Cerebellar cortex (tissue), 1 donor: Measurements from ENCODE around the gene CRIP2.

Source experiments
- DNase-seq: peaks from one replicate; pipeline ENCODE4 v3.0.0-alpha.2; 2015; ENCODE audit warnings: low spot score

Gene CRIP2

GRCh38 chr14:105474483-105475268, at the start of gene CRIP2:
Gene CRIP2, plus strand, starts transcription at chr14:105474821. Its CDS starts 42 bp downstream, at chr14:105474863.
- no peak for DNase-seq

- no peak for DNase-seq
Measured at GRCh38 chr14:105424861-105425260, 49.8 kb upstream of the CRIP2 start.

- DNase-seq: no peak
Measured at GRCh38 chr14:105425823-105426247, 48.8 kb upstream of the CRIP2 start.

- DNase-seq: no peak
Measured at GRCh38 chr14:105426416-105427130, 48.0 kb upstream of the CRIP2 start.

GRCh38 chr14:105427412-105427811, 47.2 kb upstream of the CRIP2 start:
- DNase-seq: no peak

- no peak for DNase-seq
Measured at GRCh38 chr14:105427936-105428485, 46.6 kb upstream of the CRIP2 start.

- no peak for DNase-seq
Measured at GRCh38 chr14:105430042-105430441, 44.6 kb upstream of the CRIP2 start.

GRCh38 chr14:105430565-105430964, 44.1 kb upstream of the CRIP2 start:
- no peak for DNase-seq

- no peak for DNase-seq
Measured at GRCh38 chr14:105431256-105431655, 43.4 kb upstream of the CRIP2 start.

GRCh38 chr14:105432657-105433056, 42.0 kb upstream of the CRIP2 start:
- no peak for DNase-seq

GRCh38 chr14:105433161-105433605, 41.4 kb upstream of the CRIP2 start:
- no peak for DNase-seq

GRCh38 chr14:105436402-105436801, 38.2 kb upstream of the CRIP2 start:
- DNase-seq: no peak

- DNase-seq: no peak
Measured at GRCh38 chr14:105436891-105437722, 37.5 kb upstream of the CRIP2 start.

- DNase-seq: peak; percentile 43
Measured at GRCh38 chr14:105437723-105438500, 36.7 kb upstream of the CRIP2 start.

GRCh38 chr14:105439179-105439578, 35.4 kb upstream of the CRIP2 start:
- DNase-seq: no peak

- peak; percentile 56 for DNase-seq
Measured at GRCh38 chr14:105439710-105440553, 34.7 kb upstream of the CRIP2 start.

- DNase-seq: no peak
Measured at GRCh38 chr14:105440554-105440900, 34.1 kb upstream of the CRIP2 start.

GRCh38 chr14:105440992-105441391, 33.6 kb upstream of the CRIP2 start:
- DNase-seq: no peak

- no peak for DNase-seq
Measured at GRCh38 chr14:105442125-105442524, 32.5 kb upstream of the CRIP2 start.

GRCh38 chr14:105442834-105443233, 31.8 kb upstream of the CRIP2 start:
- no peak for DNase-seq
